Large intestine (tissue), 3 donors: ENCODE measurements around the gene EGF. TPM values are rescaled to one million over a fixed set of nuclear protein-coding genes. Genes with fewer than 3 reads are reported as not detected.
"Not testable (repeated sequence)": the region's sequence is repeated elsewhere in the genome, so short reads cannot be mapped to it uniquely, and the experiment has no call there.

ENCODE experiments used
- DNase-seq, 2 donors: peaks; one replicate each; pipeline versions ENCODE4 v3.0.0 to v3.0.0-alpha.2; 2013
- H3K27ac ChIP-seq: one replicate; pipeline ENCODE4 v1.5.1; 2013; ENCODE audit warnings: low read length
- H3K27me3 ChIP-seq: 2 replicates; pipeline ENCODE4 v1.6.1; 2013; ENCODE audit warnings: low read length; ENCODE audit not compliant: control insufficient read depth, insufficient read depth
- H3K36me3 ChIP-seq: 2 replicates; pipeline ENCODE4 v1.6.1; 2013; ENCODE audit warnings: low read length; ENCODE audit not compliant: control insufficient read depth, insufficient read depth
- H3K4me1 ChIP-seq: one replicate; pipeline ENCODE4 v1.6.1; 2013; ENCODE audit warnings: low read length; ENCODE audit not compliant: control insufficient read depth, insufficient read depth
- H3K4me3 ChIP-seq: one replicate; pipeline ENCODE4 v1.5.1; 2013; ENCODE audit warnings: low read length
- H3K9me3 ChIP-seq: one replicate; pipeline ENCODE4 v1.6.1; 2013; ENCODE audit warnings: mild to moderate bottlenecking, low read depth, low read length, moderate library complexity; ENCODE audit not compliant: control insufficient read depth
- WGBS: methylation state at CpG from one replicate; pipeline ENCODE4 v1.1.5; 2013; ENCODE audit warnings: low lambda C conversion rate; ENCODE audit not compliant: insufficient coverage; 5-methylcytosine and 5-hydroxymethylcytosine counted together
- polyA plus RNA-seq: library from polyadenylated mRNA; unstranded; fragments of 120-200 nt; gene quantifications from one replicate; pipeline ENCODE4 v1.2.1, GENCODE V29; 2013

EGF gene
- polyA plus RNA-seq, 1 donor: 28.3 TPM

DNA sequence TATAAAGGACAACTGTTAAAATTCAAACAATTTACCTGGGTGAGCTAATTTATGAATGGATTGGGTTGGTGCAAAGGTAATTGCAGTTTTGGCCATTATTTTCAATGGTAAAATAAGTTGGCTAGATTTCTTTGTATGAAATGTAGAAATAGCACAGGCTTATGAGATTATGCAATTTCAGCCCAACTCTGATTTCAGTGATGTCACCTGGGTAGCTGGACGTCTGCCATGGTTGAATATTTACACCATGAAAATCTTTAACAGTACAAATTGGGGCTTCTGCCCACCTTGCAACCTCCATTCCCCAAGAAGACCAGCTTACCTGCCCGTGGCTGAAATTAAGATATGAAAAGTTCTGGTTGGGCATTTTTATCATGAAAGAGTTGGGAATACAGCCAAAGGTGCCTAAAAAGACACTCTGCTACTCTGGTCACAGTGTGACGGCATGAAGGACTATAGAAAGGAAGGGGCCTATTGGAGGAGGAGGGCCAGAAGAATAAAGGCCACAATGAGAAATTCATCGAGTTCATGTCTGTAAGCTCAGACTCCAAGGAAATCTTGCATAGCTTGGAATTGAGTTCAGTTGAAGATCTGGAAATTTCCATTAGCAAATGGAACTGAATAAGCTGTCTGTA, 29.7 kb downstream of the EGF start:
- 71% methylated on average over 1 of the region's 4 CpGs for WGBS
- H3K27me3 ChIP-seq: no peaks in the 10 kb centered on the region
- H3K9me3 ChIP-seq: no peaks in the 10 kb centered on the region
- no peaks in the 10 kb centered on the region for H3K36me3 ChIP-seq
- no peaks in the 10 kb centered on the region for H3K4me1 ChIP-seq
- no peak for DNase-seq
- no peak overlapping the region for H3K4me3 ChIP-seq
- H3K27ac ChIP-seq: no peak overlapping the region

DNA sequence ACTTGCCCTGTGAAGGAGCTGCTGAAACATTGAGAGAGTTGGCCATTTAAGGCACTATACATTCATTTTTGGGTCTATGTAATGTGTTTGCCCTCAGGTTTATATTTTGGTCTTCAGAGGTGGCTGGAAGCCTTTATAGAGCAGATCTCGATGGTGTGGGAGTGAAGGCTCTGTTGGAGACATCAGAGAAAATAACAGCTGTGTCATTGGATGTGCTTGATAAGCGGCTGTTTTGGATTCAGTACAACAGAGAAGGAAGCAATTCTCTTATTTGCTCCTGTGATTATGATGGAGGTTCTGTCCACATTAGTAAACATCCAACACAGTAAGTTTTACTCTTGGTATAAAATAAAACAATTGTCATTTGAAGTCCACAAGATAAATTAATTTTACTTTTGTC, 31.1 kb downstream of the EGF start:
- no peak overlapping the region for H3K4me3 ChIP-seq
- DNase-seq: no peak
- no peaks in the 10 kb centered on the region for H3K9me3 ChIP-seq
- WGBS: no CpG with 5 or more reads among the region's 2 CpGs
- H3K36me3 ChIP-seq: no peaks in the 10 kb centered on the region
- no peak overlapping the region for H3K27ac ChIP-seq
- no peaks in the 10 kb centered on the region for H3K27me3 ChIP-seq
- no peaks in the 10 kb centered on the region for H3K4me1 ChIP-seq

DNA sequence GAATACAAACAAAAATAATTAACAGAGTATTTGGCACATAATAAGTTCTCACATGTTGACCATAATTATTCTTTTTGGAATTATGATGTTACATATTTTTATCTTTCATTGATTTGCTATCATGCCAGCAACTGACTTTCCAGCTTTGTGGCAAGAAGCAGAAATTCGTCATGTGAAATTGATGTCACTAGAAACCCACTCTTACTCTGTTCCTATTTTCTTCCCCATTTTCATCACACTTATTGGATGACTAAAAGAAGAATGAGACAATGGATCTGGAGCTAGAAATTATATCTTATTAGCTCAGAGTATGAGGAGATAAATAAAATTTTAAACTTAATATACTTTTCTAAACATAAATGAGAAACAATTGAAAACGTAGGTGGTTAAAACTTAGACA, 31.9 kb downstream of the EGF start:
- Histone ChIP-seq H3K27me3 (no peaks in the 10 kb centered on the region), H3K4me1 (no peaks in the 10 kb centered on the region), H3K4me3 (no peak overlapping the region), H3K36me3 (no peaks in the 10 kb centered on the region), H3K27ac (no peak overlapping the region), H3K9me3 (no peaks in the 10 kb centered on the region)
- 100% methylated on average over 1 of the region's 2 CpGs for WGBS
- no peak for DNase-seq

DNA sequence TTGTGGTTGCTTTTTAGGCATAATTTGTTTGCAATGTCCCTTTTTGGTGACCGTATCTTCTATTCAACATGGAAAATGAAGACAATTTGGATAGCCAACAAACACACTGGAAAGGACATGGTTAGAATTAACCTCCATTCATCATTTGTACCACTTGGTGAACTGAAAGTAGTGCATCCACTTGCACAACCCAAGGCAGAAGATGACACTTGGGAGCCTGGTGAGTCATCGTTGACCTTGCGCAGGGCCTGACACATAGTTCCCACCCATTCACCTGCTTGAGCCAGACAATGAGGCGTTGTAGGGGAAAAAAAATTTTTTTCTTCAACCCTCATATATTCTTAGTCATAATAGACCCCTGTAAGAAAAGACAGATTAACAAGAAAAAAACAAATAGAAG, 32.4 kb downstream of the EGF start:
- no peaks in the 10 kb centered on the region for H3K27me3 ChIP-seq
- WGBS: 100% methylated on average over 1 of the region's 4 CpGs
- no peaks in the 10 kb centered on the region for H3K36me3 ChIP-seq
- H3K27ac ChIP-seq: no peak overlapping the region
- no peaks in the 10 kb centered on the region for H3K9me3 ChIP-seq
- DNase-seq: no peak
- H3K4me1 ChIP-seq: no peaks in the 10 kb centered on the region
- no peak overlapping the region for H3K4me3 ChIP-seq

DNA sequence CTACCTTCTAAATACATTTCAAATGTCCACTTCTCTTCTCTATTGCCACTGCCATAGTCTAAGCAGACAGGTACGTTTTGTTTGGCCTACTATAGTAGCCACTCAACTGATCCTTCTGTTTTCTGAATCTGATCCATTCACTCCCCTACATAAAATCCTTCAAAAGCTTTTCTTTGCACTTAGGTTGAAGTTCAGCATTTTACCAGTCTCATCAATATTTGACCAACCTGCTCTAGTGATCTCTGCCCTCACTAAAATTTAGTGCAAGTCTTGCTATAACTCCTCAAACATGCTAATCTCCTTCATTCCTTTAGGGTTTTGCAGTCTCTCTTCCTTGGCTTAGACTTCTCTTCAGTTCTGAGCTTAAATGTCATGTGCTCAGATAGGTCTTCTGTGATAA, 33.4 kb downstream of the EGF start:
- no peak for DNase-seq
- Histone ChIP-seq H3K4me3 (no peak overlapping the region), H3K4me1 (no peaks in the 10 kb centered on the region), H3K27ac (no peak overlapping the region), H3K36me3 (no peaks in the 10 kb centered on the region), H3K9me3 (no peaks in the 10 kb centered on the region), H3K27me3 (no peaks in the 10 kb centered on the region)
- no CpG with 5 or more reads among the region's 1 CpG for WGBS

DNA sequence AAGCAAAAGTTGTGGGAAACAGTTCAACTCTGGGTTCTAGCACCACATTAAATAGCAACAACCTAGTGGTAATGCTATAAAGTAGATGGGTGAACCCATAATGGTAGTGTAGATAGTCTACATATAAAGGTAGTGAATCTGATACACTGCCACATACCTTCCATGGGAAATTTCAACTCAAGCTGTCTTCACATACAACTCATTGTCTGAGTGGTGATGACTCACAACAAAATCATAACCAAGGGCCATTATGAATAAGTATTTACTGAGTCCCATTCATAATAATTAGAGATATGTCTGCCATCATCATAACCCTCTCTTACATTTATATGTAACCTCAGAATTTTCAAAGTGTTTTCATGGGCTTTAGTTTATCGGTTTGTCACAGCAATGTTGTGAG, 34.8 kb downstream of the EGF start:
- Histone ChIP-seq H3K9me3 (no peaks in the 10 kb centered on the region), H3K36me3 (no peaks in the 10 kb centered on the region), H3K4me3 (no peak overlapping the region), H3K27me3 (no peaks in the 10 kb centered on the region), H3K27ac (no peak overlapping the region), H3K4me1 (no peaks in the 10 kb centered on the region)
- no CpG with 5 or more reads among the region's 1 CpG for WGBS
- DNase-seq: no peak

DNA sequence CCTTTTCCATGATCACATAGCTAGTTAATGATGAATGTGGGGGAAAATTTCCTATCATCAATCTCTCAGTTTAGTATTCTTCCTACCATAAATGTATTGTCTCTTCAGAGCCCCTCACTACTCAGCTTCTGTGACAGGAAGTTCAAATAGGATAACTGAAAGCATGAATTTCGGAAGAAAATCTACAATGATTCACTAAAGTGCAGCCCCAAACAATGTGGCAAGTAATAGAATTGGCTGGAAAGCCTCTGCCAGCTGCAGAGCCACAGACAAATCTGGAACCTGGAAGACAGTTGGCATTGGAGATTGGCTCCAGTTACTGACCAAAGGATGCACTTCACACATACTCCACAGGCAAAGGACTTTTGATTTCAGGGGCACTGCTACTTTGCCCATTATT, 35.2 kb downstream of the EGF start:
- H3K27ac ChIP-seq: no peak overlapping the region
- H3K36me3 ChIP-seq: no peaks in the 10 kb centered on the region
- H3K4me3 ChIP-seq: no peak overlapping the region
- no CpG with 5 or more reads among the region's 1 CpG for WGBS
- H3K9me3 ChIP-seq: no peaks in the 10 kb centered on the region
- no peaks in the 10 kb centered on the region for H3K27me3 ChIP-seq
- H3K4me1 ChIP-seq: no peaks in the 10 kb centered on the region
- DNase-seq: no peak

DNA sequence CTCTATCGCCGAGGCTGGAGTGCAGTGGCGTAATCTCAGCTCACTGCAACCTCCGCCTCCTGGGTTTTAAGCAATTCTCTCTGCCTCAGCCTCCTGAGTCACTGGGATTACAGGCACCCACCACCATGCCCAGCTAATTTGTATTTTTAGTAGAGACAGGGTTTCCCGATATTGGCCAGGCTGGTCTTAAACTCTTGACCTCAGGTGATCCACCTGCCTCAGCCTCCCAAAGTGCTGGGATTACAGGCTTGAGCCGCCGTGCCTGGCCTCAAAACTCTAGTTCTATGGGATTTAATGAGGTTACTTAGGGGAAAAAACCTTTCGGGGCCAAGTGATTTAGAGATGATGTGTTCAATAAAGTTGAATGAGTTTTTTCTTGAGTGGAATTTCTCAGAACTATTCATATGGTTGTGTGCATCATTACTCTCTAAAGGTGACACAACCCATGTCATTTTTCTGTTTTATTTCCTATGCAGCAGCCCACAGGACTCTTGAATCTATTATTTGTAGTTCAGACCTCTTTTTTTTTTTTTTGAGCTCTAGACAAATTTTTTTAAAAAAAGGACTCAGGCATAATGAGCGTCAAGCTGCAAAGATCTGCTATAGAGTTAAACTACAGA, 36.5 kb downstream of the EGF start:
- not testable (repeated sequence) for H3K4me3 ChIP-seq, H3K9me3 ChIP-seq, H3K27me3 ChIP-seq, H3K27ac ChIP-seq, H3K36me3 ChIP-seq, DNase-seq, H3K4me1 ChIP-seq
- no CpG with 5 or more reads among the region's 9 CpGs for WGBS

DNA sequence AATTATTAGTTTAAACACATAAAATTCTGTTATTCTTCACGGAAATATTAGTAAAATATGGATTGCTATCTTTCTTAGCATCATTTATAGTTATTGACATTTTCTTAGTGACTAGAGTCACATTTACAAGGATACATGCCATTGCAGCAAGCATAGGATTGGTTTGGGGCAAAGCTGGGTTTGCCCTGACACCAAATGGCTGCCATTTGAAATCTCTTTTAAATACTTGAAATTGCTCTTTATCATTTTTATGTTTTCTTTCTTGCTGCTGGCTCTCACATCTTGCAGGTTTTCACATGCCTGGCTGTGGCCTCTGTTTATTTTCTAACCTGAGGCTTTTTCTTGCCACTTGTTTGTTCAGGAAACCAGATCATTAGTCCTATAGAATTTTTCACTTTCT, 39.9 kb downstream of the EGF start:
- no peaks in the 10 kb centered on the region for H3K36me3 ChIP-seq
- H3K4me1 ChIP-seq: no peaks in the 10 kb centered on the region
- no peaks in the 10 kb centered on the region for H3K27me3 ChIP-seq
- no peaks in the 10 kb centered on the region for H3K9me3 ChIP-seq
- H3K27ac ChIP-seq: no peak overlapping the region
- 100% methylated on average over 1 of the region's 1 CpG for WGBS
- H3K4me3 ChIP-seq: no peak overlapping the region
- DNase-seq: no peak

DNA sequence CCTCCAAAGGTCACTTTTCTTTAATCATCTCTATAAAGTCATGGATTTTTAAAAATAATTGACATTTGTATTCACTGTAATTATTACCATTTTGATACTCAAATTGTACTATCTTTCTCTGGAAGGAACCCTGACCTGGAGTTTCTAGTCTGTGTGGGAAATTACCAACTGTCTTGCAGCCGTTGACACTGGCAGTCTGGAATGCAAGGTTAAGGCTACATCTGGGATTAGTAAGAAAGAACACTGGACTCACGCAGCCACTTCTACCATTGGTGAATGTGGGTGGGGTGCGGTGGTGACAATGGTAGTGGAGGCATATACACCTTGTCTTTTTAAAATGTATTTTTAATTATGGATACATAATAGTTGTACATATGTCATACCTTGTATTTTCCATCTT, 40.9 kb downstream of the EGF start:
- Histone ChIP-seq H3K27ac (no peak overlapping the region), H3K4me3 (no peak overlapping the region), H3K27me3 (no peaks in the 10 kb centered on the region), H3K4me1 (no peaks in the 10 kb centered on the region), H3K36me3 (no peaks in the 10 kb centered on the region), H3K9me3 (no peaks in the 10 kb centered on the region)
- no peak for DNase-seq
- no CpG with 5 or more reads among the region's 3 CpGs for WGBS

DNA sequence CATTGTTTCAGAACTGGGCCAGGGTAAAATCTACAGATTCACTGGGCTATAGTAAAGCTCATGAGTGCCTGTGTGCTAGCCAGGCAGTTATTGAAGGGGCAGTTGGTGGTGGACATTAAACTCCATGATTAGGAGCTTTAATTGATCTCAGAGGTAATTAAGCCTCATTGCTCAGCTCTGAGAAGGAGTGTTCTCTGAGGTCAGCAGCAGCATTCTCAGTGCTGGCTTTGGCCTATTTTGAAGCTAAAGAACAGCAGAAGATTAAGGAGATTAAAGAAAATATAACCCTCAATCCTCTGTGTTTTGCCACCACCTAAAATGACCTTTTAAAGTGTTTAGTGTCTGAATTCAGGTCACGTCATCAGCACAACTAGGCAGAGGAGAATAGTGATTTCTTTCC, 42.5 kb downstream of the EGF start:
- Histone ChIP-seq H3K36me3 (no peaks in the 10 kb centered on the region), H3K4me3 (no peak overlapping the region), H3K9me3 (no peaks in the 10 kb centered on the region), H3K27me3 (no peaks in the 10 kb centered on the region), H3K27ac (no peak overlapping the region), H3K4me1 (no peaks in the 10 kb centered on the region)
- no peak for DNase-seq
- no CpG with 5 or more reads among the region's 1 CpG for WGBS
